ENCODE measurements around the gene SORCS2.

- no peak for TF ChIP-seq CTCF (IDR thresholded peaks at IDR 0.05)
- TF ChIP-seq EZH2 (IDR thresholded peaks at IDR 0.05) = no peak
- no peak for TF ChIP-seq EZH2phosphoT487 (IDR thresholded peaks at IDR 0.05)
Observed at GRCh38 chr4:7732263-7732662, 539.9 kb downstream of the SORCS2 start.

All from neural progenitor cell (in vitro differentiated cells).